ENCODE measurements around the gene ARFGEF2.
A peak's percentile ranks its signal among the peaks of the same experiment; 100 is the strongest.
"Not testable (repeated sequence)": the region's sequence is repeated elsewhere in the genome, so short reads cannot be mapped to it uniquely, and the experiment has no call there.

ARFGEF2 gene

GRCh38 chr20:48999890-49000870, 78.7 kb downstream of the ARFGEF2 start:
- no peak for FAIRE-seq
- DNase-seq (ENCODE audit: insufficient read length, low spot score) = no peak
- no peak for TF ChIP-seq POLR2A (IDR thresholded peaks at IDR 0.05; ENCODE audit: low read depth, low read length)

- FAIRE-seq (no peak), DNase-seq (ENCODE audit: insufficient read length, low spot score) (no peak)
- TF ChIP-seq POLR2A (IDR thresholded peaks at IDR 0.05; ENCODE audit: low read depth, low read length) = no peak
These were observed 80.2 kb downstream of the ARFGEF2 start for GRCh38 chr20:49001741-49002140.

GRCh38 chr20:49006446-49006980, 85.0 kb downstream of the ARFGEF2 start:
- no peak for DNase-seq (ENCODE audit: insufficient read length, low spot score)
- no peak for FAIRE-seq
- TF ChIP-seq POLR2A (IDR thresholded peaks at IDR 0.05; ENCODE audit: low read depth, low read length) = no peak

GRCh38 chr20:49009899-49010631, 88.6 kb downstream of the ARFGEF2 start:
- FAIRE-seq (no peak), DNase-seq (ENCODE audit: insufficient read length, low spot score) (no peak)
- no peak for TF ChIP-seq POLR2A (IDR thresholded peaks at IDR 0.05; ENCODE audit: low read depth, low read length)

GRCh38 chr20:49024220-49024619, 102.7 kb downstream of the ARFGEF2 start:
- no peak for TF ChIP-seq POLR2A (IDR thresholded peaks at IDR 0.05; ENCODE audit: low read depth, low read length)
- DNase-seq (ENCODE audit: insufficient read length, low spot score) (no peak), FAIRE-seq (no peak)

GRCh38 chr20:49028177-49028576, 106.7 kb downstream of the ARFGEF2 start:
- not testable (repeated sequence) for FAIRE-seq; DNase-seq (ENCODE audit: insufficient read length, low spot score)

- DNase-seq (ENCODE audit: insufficient read length, low spot score) = peak; percentile 17
- no peak for FAIRE-seq
- TF ChIP-seq POLR2A (IDR thresholded peaks at IDR 0.05; ENCODE audit: low read depth, low read length) = no peak
These were observed 107.2 kb downstream of the ARFGEF2 start for GRCh38 chr20:49028684-49029083.

GRCh38 chr20:49029203-49029602, 107.7 kb downstream of the ARFGEF2 start:
- no peak for TF ChIP-seq POLR2A (IDR thresholded peaks at IDR 0.05; ENCODE audit: low read depth, low read length)
- FAIRE-seq (no peak), DNase-seq (ENCODE audit: insufficient read length, low spot score) (no peak)

- no peak for DNase-seq (ENCODE audit: insufficient read length, low spot score)
- TF ChIP-seq POLR2A (IDR thresholded peaks at IDR 0.05; ENCODE audit: low read depth, low read length) = no peak
- no peak for FAIRE-seq
These were observed 109.6 kb downstream of the ARFGEF2 start for GRCh38 chr20:49030954-49031619.

- no peak for DNase-seq (ENCODE audit: insufficient read length, low spot score)
- no peak for TF ChIP-seq POLR2A (IDR thresholded peaks at IDR 0.05; ENCODE audit: low read depth, low read length)
- FAIRE-seq = no peak
These were observed 110.9 kb downstream of the ARFGEF2 start for GRCh38 chr20:49032455-49032854.

- no peak for FAIRE-seq
- no peak for TF ChIP-seq POLR2A (IDR thresholded peaks at IDR 0.05; ENCODE audit: low read depth, low read length)
- DNase-seq (ENCODE audit: insufficient read length, low spot score) = no peak
These were observed 112.7 kb downstream of the ARFGEF2 start for GRCh38 chr20:49034070-49034732.

GRCh38 chr20:49037962-49038387, 116.5 kb downstream of the ARFGEF2 start:
- no peak for DNase-seq (ENCODE audit: insufficient read length, low spot score)
- no peak for FAIRE-seq
- no peak for TF ChIP-seq POLR2A (IDR thresholded peaks at IDR 0.05; ENCODE audit: low read depth, low read length)

- no peak for TF ChIP-seq POLR2A (IDR thresholded peaks at IDR 0.05; ENCODE audit: low read depth, low read length)
- DNase-seq (ENCODE audit: insufficient read length, low spot score) (no peak), FAIRE-seq (no peak)
These were observed 118.3 kb downstream of the ARFGEF2 start for GRCh38 chr20:49039854-49040253.

Data from H54 (cell line).